CD4-positive, alpha-beta T cell treated with Interleukin-4 for 1 hour (primary cell): ENCODE results near the gene GRHPR.
"Not testable (repeated sequence)": the region's sequence is repeated elsewhere in the genome, so short reads cannot be mapped to it uniquely, and the experiment has no call there.

Experiments used
- DNase-seq, 2 donors: peaks; one replicate each; pipeline ENCODE4 v3.0.0-alpha.2; 2020 to 2022

Gene GRHPR

GRCh38 chr9:37422289-37423104 lies at the start of gene GRHPR:
GRHPR (plus strand) TSS chr9:37422696; CDS start chr9:37422751, 55 bp downstream.
- DNase-seq: peak; percentile 85 to 88

GRCh38 chr9:37372839-37373238 lies 49.7 kb upstream of the GRHPR start:
- no peak for DNase-seq

GRCh38 chr9:37373621-37374020 lies 48.9 kb upstream of the GRHPR start:
- no peak for DNase-seq

- peak in 1 of 2 donors; percentile 81 for DNase-seq
Measured at GRCh38 chr9:37374892-37375291, 47.6 kb upstream of the GRHPR start.

GRCh38 chr9:37377688-37378612 lies 44.5 kb upstream of the GRHPR start:
- no peak for DNase-seq

- no peak for DNase-seq
Measured at GRCh38 chr9:37378613-37379004, 43.9 kb upstream of the GRHPR start.

GRCh38 chr9:37379835-37380234 lies 42.7 kb upstream of the GRHPR start:
- no peak for DNase-seq

GRCh38 chr9:37380570-37380969 lies 41.9 kb upstream of the GRHPR start:
- no peak for DNase-seq

- no peak for DNase-seq
Measured at GRCh38 chr9:37381094-37381741, 41.3 kb upstream of the GRHPR start.

- DNase-seq: no peak
Measured at GRCh38 chr9:37382161-37382981, 40.1 kb upstream of the GRHPR start.

GRCh38 chr9:37382982-37383357 lies 39.5 kb upstream of the GRHPR start:
- no peak for DNase-seq

GRCh38 chr9:37383393-37383792 lies 39.1 kb upstream of the GRHPR start:
- DNase-seq: no peak

GRCh38 chr9:37383876-37384746 lies 38.4 kb upstream of the GRHPR start:
- no peak for DNase-seq

GRCh38 chr9:37385286-37385685 lies 37.2 kb upstream of the GRHPR start:
- no peak for DNase-seq

- peak in 1 of 2 donors; percentile 36 for DNase-seq
Measured at GRCh38 chr9:37386988-37387387, 35.5 kb upstream of the GRHPR start.

- DNase-seq: peak; percentile 34 to 51
Measured at GRCh38 chr9:37390759-37391158, 31.7 kb upstream of the GRHPR start.

GRCh38 chr9:37392272-37392671 lies 30.2 kb upstream of the GRHPR start:
- DNase-seq: no peak

- DNase-seq: no peak
Measured at GRCh38 chr9:37395229-37395628, 27.3 kb upstream of the GRHPR start.

- no peak for DNase-seq
Measured at GRCh38 chr9:37395663-37396062, 26.8 kb upstream of the GRHPR start.

GRCh38 chr9:37397948-37398347 lies 24.5 kb upstream of the GRHPR start:
- not testable (repeated sequence) for DNase-seq

GRCh38 chr9:37398464-37399025 lies 24.0 kb upstream of the GRHPR start:
- DNase-seq: no peak
